ENCODE measurements around the gene RTL5. TPM values are rescaled to one million over a fixed set of nuclear protein-coding genes. Genes with fewer than 3 reads are reported as not detected.

RTL5 gene
- total and polyA plus RNA-seq, 2 experiments from 2014 or later = 0.31 to 0.94 TPM

DNA sequence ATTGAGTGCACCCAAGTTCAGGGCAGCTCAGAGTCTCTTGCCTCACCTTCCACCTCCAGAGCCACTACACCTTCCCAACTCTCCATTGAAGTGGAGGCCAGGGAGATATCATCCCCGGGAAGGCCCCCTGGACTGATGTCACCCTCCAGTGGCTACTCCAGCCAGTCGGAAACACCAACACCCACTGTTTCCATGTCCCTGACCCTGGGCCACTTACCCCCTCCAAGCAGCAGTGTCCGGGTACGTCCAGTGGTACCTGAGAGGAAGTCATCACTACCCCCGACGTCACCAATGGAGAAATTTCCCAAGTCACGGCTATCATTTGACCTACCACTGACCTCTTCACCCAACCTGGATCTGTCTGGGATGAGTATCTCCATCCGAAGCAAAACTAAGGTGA, 7.8 kb upstream of the RTL5 start:
- DNase-seq (ENCODE audit: low spot score) (no peak), ATAC-seq (no peak)
- Mint-ChIP-seq H3K4me1 (peaks cover 2% of the 10 kb centered on the region; the same call in 1 of the 3 replicates), H3K9me3 (no peaks in the 10 kb centered on the region; the same call in 2 of the 3 replicates), H3K27me3 (ENCODE audit: insufficient read depth, low read depth, poor library complexity) (peaks cover 2% of the 10 kb centered on the region), H3K36me3 (ENCODE audit: low read depth) (peaks cover 26% of the 10 kb centered on the region), H3K27ac (no peak overlapping the region), H3K4me3 (no peak overlapping the region)
- Histone ChIP-seq H3K27me3 (ENCODE audit: insufficient read depth) (no peaks in the 10 kb centered on the region), H3K4me3 (no peak overlapping the region), H4K20me1 (replicated peaks; ENCODE audit: insufficient read depth) (no peaks in the 10 kb centered on the region), H3K4me2 (no peak overlapping the region), H3K36me3 (ENCODE audit: insufficient read depth) (no peaks in the 10 kb centered on the region), H3K4me1 (ENCODE audit: insufficient read depth) (no peaks in the 10 kb centered on the region), H3K9me2 (ENCODE audit: insufficient read depth) (no peaks in the 10 kb centered on the region), H3K79me2 (replicated peaks; ENCODE audit: insufficient read depth) (no peaks in the 10 kb centered on the region), H3F3A (replicated peaks; ENCODE audit: low read depth) (no peaks in the 10 kb centered on the region), H2AFZ (no peak overlapping the region), H3K27ac (ENCODE audit: low read depth) (no peak overlapping the region)
- TF ChIP-seq EZH2phosphoT487 (IDR thresholded peaks at IDR 0.05; ENCODE audit: unreplicated experiment) (no peak), STAT1 (IDR thresholded peaks at IDR 0.05; ENCODE audit: unreplicated experiment) (no peak), EZH2 (IDR thresholded peaks at IDR 0.05; ENCODE audit: low read depth, unreplicated experiment) (no peak), NANOG (IDR thresholded peaks at IDR 0.05; ENCODE audit: borderline replicate concordance) (no peak), ZNF331 (CRISPR knock-in tag; IDR thresholded peaks at IDR 0.05; ENCODE audit: low read depth) (no peak), JUNB (IDR thresholded peaks at IDR 0.05; ENCODE audit: unreplicated experiment) (no peak), CREB1 (CRISPR knock-in tag; IDR thresholded peaks at IDR 0.05; ENCODE audit: low read depth) (no peak), ZNF114 (CRISPR knock-in tag; IDR thresholded peaks at IDR 0.05) (no peak), POLR2AphosphoS5 (IDR thresholded peaks at IDR 0.05; ENCODE audit: low read depth) (no peak)
- TF ChIP-seq, protein P1, sequence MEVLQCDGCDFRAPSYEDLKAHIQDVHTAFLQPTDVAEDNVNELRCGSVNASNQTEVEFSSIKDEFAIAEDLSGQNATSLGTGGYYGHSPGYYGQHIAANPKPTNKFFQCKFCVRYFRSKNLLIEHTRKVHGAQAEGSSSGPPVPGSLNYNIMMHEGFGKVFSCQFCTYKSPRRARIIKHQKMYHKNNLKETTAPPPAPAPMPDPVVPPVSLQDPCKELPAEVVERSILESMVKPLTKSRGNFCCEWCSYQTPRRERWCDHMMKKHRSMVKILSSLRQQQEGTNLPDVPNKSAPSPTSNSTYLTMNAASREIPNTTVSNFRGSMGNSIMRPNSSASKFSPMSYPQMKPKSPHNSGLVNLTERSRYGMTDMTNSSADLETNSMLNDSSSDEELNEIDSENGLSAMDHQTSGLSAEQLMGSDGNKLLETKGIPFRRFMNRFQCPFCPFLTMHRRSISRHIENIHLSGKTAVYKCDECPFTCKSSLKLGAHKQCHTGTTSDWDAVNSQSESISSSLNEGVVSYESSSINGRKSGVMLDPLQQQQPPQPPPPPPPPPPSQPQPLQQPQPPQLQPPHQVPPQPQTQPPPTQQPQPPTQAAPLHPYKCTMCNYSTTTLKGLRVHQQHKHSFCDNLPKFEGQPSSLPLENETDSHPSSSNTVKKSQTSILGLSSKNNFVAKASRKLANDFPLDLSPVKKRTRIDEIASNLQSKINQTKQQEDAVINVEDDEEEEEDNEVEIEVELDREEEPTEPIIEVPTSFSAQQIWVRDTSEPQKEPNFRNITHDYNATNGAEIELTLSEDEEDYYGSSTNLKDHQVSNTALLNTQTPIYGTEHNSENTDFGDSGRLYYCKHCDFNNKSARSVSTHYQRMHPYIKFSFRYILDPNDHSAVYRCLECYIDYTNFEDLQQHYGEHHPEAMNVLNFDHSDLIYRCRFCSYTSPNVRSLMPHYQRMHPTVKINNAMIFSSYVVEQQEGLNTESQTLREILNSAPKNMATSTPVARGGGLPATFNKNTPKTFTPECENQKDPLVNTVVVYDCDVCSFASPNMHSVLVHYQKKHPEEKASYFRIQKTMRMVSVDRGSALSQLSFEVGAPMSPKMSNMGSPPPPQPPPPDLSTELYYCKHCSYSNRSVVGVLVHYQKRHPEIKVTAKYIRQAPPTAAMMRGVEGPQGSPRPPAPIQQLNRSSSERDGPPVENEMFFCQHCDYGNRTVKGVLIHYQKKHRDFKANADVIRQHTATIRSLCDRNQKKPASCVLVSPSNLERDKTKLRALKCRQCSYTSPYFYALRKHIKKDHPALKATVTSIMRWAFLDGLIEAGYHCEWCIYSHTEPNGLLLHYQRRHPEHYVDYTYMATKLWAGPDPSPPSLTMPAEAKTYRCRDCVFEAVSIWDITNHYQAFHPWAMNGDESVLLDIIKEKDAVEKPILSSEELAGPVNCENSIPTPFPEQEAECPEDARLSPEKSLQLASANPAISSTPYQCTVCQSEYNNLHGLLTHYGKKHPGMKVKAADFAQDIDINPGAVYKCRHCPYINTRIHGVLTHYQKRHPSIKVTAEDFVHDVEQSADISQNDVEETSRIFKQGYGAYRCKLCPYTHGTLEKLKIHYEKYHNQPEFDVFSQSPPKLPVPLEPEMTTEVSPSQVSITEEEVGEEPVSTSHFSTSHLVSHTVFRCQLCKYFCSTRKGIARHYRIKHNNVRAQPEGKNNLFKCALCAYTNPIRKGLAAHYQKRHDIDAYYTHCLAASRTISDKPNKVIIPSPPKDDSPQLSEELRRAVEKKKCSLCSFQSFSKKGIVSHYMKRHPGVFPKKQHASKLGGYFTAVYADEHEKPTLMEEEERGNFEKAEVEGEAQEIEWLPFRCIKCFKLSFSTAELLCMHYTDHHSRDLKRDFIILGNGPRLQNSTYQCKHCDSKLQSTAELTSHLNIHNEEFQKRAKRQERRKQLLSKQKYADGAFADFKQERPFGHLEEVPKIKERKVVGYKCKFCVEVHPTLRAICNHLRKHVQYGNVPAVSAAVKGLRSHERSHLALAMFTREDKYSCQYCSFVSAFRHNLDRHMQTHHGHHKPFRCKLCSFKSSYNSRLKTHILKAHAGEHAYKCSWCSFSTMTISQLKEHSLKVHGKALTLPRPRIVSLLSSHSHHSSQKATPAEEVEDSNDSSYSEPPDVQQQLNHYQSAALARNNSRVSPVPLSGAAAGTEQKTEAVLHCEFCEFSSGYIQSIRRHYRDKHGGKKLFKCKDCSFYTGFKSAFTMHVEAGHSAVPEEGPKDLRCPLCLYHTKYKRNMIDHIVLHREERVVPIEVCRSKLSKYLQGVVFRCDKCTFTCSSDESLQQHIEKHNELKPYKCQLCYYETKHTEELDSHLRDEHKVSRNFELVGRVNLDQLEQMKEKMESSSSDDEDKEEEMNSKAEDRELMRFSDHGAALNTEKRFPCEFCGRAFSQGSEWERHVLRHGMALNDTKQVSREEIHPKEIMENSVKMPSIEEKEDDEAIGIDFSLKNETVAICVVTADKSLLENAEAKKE (CRISPR knock-in tag; IDR thresholded peaks at IDR 0.05) = no peak
- TF ChIP-seq, protein P2, sequence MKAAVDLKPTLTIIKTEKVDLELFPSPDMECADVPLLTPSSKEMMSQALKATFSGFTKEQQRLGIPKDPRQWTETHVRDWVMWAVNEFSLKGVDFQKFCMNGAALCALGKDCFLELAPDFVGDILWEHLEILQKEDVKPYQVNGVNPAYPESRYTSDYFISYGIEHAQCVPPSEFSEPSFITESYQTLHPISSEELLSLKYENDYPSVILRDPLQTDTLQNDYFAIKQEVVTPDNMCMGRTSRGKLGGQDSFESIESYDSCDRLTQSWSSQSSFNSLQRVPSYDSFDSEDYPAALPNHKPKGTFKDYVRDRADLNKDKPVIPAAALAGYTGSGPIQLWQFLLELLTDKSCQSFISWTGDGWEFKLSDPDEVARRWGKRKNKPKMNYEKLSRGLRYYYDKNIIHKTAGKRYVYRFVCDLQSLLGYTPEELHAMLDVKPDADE (IDR thresholded peaks at IDR 0.05) = no peak
- TF ChIP-seq, protein P3, sequence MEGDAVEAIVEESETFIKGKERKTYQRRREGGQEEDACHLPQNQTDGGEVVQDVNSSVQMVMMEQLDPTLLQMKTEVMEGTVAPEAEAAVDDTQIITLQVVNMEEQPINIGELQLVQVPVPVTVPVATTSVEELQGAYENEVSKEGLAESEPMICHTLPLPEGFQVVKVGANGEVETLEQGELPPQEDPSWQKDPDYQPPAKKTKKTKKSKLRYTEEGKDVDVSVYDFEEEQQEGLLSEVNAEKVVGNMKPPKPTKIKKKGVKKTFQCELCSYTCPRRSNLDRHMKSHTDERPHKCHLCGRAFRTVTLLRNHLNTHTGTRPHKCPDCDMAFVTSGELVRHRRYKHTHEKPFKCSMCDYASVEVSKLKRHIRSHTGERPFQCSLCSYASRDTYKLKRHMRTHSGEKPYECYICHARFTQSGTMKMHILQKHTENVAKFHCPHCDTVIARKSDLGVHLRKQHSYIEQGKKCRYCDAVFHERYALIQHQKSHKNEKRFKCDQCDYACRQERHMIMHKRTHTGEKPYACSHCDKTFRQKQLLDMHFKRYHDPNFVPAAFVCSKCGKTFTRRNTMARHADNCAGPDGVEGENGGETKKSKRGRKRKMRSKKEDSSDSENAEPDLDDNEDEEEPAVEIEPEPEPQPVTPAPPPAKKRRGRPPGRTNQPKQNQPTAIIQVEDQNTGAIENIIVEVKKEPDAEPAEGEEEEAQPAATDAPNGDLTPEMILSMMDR (conservative IDR thresholded peaks at IDR 0.05; ENCODE audit: low read depth in 2 of 2) = no peak
- TF ChIP-seq, protein P4, sequence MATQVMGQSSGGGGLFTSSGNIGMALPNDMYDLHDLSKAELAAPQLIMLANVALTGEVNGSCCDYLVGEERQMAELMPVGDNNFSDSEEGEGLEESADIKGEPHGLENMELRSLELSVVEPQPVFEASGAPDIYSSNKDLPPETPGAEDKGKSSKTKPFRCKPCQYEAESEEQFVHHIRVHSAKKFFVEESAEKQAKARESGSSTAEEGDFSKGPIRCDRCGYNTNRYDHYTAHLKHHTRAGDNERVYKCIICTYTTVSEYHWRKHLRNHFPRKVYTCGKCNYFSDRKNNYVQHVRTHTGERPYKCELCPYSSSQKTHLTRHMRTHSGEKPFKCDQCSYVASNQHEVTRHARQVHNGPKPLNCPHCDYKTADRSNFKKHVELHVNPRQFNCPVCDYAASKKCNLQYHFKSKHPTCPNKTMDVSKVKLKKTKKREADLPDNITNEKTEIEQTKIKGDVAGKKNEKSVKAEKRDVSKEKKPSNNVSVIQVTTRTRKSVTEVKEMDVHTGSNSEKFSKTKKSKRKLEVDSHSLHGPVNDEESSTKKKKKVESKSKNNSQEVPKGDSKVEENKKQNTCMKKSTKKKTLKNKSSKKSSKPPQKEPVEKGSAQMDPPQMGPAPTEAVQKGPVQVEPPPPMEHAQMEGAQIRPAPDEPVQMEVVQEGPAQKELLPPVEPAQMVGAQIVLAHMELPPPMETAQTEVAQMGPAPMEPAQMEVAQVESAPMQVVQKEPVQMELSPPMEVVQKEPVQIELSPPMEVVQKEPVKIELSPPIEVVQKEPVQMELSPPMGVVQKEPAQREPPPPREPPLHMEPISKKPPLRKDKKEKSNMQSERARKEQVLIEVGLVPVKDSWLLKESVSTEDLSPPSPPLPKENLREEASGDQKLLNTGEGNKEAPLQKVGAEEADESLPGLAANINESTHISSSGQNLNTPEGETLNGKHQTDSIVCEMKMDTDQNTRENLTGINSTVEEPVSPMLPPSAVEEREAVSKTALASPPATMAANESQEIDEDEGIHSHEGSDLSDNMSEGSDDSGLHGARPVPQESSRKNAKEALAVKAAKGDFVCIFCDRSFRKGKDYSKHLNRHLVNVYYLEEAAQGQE (IDR thresholded peaks at IDR 0.05; ENCODE audit: unreplicated experiment) = no peak

Measured in GM23338 (cell line).